ENCODE measurements around the gene CCDC188.

CCDC188 gene

GRCh38 chr22:20147237-20147988, 3.4 kb downstream of the CCDC188 start:
- DNase-seq: no peak

GRCh38 chr22:20146777-20147176, 4.1 kb downstream of the CCDC188 start:
- DNase-seq: no peak

GRCh38 chr22:20145832-20146223, 5.0 kb downstream of the CCDC188 start:
- DNase-seq: no peak

DNA sequence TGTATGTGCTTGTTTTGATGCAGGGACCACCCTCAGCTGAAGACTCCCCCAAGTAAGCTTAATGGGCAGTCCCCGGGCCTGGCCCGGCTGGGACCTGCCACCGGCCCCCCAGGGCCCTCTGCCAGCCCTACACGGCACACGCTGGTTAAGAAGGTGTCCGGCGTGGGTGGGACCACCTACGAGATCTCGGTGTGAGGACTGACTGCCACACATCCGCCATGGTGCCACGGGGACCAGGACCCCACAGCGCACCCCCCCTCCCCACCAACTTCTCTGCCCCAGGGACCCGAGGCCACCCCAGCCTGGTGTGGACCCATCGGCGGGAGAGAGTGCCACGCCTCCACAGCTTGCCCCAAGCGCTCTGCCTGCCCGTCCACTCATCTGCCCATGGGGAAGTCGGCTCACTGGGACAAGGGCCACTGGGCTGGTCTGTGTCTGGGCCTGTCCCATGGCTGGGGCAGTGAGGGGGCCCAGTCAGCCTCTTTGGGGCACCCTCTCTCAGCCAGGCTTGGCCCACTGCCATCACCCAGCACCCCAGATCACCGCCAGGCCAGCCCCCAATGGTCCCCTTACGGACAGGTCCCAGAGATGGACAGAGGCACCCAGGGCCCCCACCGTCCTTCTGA, 5.5 kb downstream of the CCDC188 start:
- no peak for DNase-seq

- DNase-seq: no peak
Observed at GRCh38 chr22:20143883-20144665, 6.8 kb downstream of the CCDC188 start.

- DNase-seq: no peak
Observed at GRCh38 chr22:20142711-20143621, 7.9 kb downstream of the CCDC188 start.

GRCh38 chr22:20141186-20142077, 9.4 kb downstream of the CCDC188 start:
- no peak for DNase-seq

DNA sequence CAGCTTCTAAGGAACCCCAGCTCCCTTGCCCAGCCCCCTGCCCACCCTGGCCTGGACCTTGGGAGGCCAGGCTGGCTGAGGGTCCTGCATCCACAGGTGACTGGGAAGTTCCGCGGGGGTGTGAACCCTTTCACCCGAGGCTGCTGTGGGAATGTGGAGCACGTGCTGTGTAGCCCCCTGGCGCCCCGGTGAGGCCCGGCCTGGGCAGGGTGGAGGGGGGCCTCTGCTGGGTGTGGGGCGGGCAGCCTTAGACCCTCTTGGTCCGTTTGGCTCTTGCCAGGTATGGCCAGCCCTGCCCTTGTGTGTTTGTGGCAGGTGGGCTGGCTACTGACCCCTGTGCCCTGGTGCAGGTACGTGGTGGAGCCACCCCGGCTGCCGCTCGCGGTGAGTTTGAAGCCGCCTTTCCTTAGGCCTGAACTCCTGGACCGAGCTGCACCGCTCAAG, 10.3 kb downstream of the CCDC188 start:
- no peak for DNase-seq

- DNase-seq: no peak
Observed at GRCh38 chr22:20140107-20140445, 10.8 kb downstream of the CCDC188 start.

- no peak for DNase-seq
Observed at GRCh38 chr22:20139391-20140106, 11.3 kb downstream of the CCDC188 start.

DNA sequence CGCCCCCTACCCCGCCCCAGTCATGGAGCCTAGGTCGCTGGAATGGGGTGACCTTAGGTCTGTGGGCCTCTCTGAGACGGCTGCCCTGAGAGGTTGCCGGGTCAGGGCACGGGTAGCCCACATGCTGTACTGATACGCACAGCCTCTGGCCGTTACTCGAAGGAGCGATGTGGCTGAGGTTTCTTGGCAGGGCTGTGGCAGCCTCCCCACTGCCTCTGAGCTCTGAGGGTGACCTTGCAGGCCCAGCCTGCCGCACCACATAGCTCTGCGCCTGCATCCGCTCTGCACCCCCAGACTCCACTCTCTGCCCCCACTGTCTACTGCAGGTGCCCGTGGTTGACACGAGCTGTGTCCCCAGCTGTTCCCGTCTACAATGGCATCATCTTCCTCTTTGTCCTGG, 12.0 kb downstream of the CCDC188 start:
- DNase-seq: no peak

- no peak for DNase-seq
Observed at GRCh38 chr22:20138417-20138738, 12.5 kb downstream of the CCDC188 start.

DNA sequence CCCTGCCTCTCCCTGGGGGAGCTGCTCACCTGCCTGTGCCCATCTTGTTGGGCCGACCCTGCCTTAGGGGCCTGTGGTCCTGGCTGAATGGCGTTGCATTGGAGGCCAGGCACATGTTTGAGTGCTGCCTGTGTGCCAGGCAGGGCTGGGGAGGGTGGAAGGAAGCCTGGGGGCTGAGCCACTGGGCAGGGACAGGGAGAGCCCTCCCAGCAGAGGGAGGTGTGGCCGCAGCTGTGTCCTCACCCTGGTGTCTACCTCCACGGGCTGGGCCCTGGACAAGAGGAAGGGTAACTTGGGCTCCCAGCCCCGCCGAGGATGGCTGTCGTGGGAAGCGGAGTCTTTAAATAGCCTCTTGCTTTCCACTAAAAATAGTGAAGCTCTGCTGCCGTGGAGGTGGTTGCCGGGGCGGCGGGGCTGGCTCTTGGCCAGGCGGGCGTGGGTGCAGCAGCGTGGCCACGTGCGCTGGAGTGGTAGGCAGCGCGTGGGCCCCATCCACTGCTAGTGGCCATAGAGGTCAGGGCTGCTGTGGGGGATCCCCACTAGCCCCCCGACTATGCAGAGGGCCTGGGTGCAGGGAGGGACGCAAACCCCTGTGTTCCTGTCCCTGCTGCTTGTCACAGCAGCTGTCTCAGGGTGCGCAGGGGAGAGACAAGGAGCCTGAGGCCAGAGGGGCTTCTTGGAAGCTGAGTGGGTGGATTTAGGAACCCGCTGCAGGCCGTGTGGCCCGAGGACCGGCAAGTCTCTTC, 13.0 kb downstream of the CCDC188 start:
- DNase-seq: no peak

GRCh38 chr22:20137113-20137512, 13.7 kb downstream of the CCDC188 start:
- DNase-seq: no peak

DNA sequence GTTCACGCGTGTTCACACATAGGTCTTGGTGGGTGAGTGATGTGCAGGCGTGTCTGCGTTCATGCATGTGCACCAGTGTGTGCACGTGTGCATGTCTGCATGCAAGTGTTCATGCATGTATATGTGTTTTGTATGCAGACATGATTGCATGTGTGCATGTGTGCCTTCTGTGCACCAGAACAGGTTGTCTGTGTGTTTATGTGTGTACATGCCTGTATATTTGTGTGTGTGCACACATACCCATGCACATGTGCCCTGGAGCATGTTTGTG, 14.3 kb downstream of the CCDC188 start:
- DNase-seq: no peak

DNA sequence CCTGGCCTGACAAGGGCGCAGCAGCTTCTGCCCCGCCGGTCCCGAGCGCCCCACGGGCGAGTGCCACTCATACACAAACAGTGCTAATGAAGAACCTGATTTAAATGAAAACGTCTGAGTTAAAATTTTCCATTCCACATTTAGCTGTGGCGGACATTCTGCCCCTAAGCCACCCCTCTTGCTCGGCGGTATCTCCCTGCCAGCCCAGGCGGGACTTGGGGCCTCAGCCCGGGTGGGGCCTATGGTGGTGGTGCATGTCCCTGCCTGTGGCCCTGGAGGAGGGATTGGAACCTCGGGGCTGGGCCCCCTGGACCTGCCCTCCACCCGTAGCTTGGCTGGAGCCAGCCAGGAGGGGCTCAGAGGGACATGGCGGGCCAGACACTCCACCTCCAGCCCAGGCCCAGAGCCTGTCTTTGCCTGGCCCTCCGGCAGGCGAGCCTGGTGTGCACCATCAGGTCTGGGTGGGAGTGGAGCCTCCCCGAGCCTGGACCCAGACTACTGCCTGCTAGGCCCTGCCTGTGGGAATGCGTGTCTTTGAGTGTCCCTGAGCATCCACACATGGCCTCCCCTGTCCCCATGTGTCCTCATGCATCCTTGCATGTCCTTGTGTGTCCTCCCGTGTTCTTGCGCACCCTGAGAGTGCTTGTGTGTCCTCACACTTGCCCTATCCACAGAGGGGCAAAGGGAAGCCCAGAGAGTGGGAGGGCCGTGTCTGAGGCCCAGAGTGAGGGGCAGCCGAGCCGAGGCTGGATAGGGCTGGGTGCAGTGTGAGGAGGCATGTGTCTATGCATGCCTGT, 14.9 kb downstream of the CCDC188 start:
- DNase-seq: no peak

GRCh38 chr22:20135265-20135664, 15.6 kb downstream of the CCDC188 start:
- DNase-seq: no peak

DNA sequence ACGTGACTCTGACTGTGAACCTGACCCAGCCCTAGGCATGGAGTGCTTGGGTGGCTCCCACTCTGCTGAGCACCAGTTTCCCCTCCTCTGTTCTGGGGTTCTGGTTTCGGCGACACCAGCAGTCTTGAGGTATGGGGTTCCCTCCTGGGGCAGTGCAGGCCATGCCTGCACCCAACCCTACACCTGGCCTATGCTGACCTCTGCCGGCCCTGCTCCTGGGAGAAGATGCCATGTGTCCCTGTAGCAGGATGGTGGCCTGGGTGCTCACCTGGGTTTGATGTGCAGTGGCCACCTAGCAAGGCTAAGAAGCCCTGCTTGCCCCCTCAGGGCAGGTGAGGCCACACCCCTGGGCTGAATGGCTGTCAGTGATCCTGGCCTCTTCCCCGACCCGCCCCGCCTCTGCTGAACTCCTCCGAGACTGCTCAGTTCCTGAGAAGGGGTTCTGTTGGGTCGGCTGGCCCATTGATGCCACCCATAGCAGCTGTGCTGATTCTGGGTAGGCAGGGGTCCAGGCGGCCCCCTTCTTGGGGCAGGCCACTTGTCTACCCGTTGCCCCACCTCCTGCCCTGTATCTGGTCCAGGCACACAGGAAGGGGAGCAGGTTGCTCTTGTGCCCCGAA, 16.8 kb downstream of the CCDC188 start:
- no peak for DNase-seq

DNA sequence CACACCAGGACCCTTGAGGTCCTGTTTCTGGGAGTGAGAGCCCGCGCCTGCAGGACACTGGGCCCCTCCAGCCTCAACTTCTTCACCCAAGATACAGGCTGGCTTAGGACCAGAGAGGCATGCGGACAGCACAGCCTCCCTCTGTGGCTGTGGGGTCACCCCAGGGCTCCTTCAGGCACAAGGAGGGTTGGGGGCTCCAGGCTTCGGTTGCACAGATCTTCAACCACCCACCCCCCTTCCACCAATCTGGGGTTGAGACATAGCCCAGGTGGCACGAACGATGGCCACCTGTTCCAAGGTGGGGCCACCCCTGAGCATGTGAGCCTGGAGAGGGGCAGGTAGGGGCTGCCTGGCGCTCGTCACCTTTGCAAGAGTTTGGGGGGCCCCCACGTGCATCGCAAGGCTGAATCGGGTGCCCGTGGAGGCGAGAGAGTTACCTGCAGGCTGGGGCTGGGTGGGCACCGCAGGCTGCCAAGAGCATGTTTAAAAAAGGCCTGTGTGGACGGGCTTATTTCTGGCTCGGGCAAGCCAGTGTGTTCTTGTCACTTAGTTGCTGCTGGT, 18.1 kb downstream of the CCDC188 start:
- DNase-seq: no peak

Data from stimulated activated CD4-positive, alpha-beta T cell treated with anti-CD3 and anti-CD28 coated beads, Interleukin-4, amount 100 ng/mL, for 24 hours (primary cell).